Measurements from ENCODE around the gene MTMR11.

GRCh38 chr1:149979245-149979971 lies 42.7 kb upstream of the MTMR11 start:
- TF ChIP-seq POLR2A (IDR thresholded peaks at IDR 0.05) (no peak), CTCF (IDR thresholded peaks at IDR 0.05) (no peak), POLR2AphosphoS5 (IDR thresholded peaks at IDR 0.05) (no peak)
